Kidney (tissue), 14 donors: ENCODE measurements around the gene PTCD1. TPM values are rescaled to one million over a fixed set of nuclear protein-coding genes. Genes with fewer than 3 reads are reported as not detected.

Experiments
- DNase-seq, 5 donors: peaks; one replicate each; pipeline ENCODE4 v3.0.0-alpha.2; 2013 to 2020
- FAIRE-seq: peaks from 2 replicates; lab custom pipeline; 2012; peaks lifted over from hg19 to GRCh38; lab: Jason Lieb, UNC
- H3K27ac ChIP-seq, 2 donors: one replicate each; pipeline ENCODE4 v1.7.0; 2013; ENCODE audit warnings: low read depth in 2 of 2, low read length in 2 of 2, inconsistent platforms in 1 of 2
- H3K27me3 ChIP-seq: one replicate; pipeline ENCODE4 v1.7.1; 2013; ENCODE audit warnings: low read length, inconsistent platforms; ENCODE audit not compliant: control insufficient read depth, insufficient read depth
- H3K36me3 ChIP-seq, 3 donors: one replicate each; pipeline versions ENCODE4 v1.7.0 to v1.7.1; 2013; ENCODE audit warnings: low read length in 3 of 3, control low read depth in 1 of 3, inconsistent platforms in 1 of 3; ENCODE audit not compliant: insufficient read depth in 3 of 3, control insufficient read depth in 2 of 3
- H3K4me1 ChIP-seq, 3 donors: one replicate each; pipeline versions ENCODE4 v1.7.0 to v1.7.1; 2013; ENCODE audit warnings: low read length in 3 of 3, inconsistent platforms in 1 of 3, low read depth in 1 of 3; ENCODE audit not compliant: control insufficient read depth in 2 of 3, insufficient read depth in 2 of 3
- H3K4me3 ChIP-seq, 3 donors: one replicate each; pipeline versions ENCODE4 v1.7.0 to v1.8.1; 2013; ENCODE audit warnings: low read length in 3 of 3, control low read depth in 1 of 3, inconsistent platforms in 1 of 3
- H3K9ac ChIP-seq, 3 donors: one replicate each; pipeline versions ENCODE4 v1.7.0 to v1.7.1; 2013; ENCODE audit warnings: low read length in 3 of 3, control low read depth in 1 of 3, inconsistent platforms in 1 of 3
- H3K9me3 ChIP-seq, 3 donors: one replicate each; pipeline versions ENCODE4 v1.7.0 to v1.7.1; 2013; ENCODE audit warnings: low read length in 3 of 3, control low read depth in 1 of 3, inconsistent platforms in 1 of 3; ENCODE audit not compliant: control insufficient read depth in 2 of 3, insufficient read depth in 1 of 3
- CTCF ChIP-seq: IDR thresholded peaks from 3 replicates; pipeline ENCODE4 v1.5.1; 2012; ENCODE audit warnings: mild to moderate bottlenecking, moderate library complexity, borderline replicate concordance; ENCODE audit not compliant: insufficient read depth; ENCODE audit errors: extremely low read depth
- intact Hi-C: fragments of 100-400 bp; cut with DNase I; formaldehyde crosslinking; loops from one replicate; pipeline ENCODE4 v1.11.1; 2022
- polyA plus RNA-seq: library from polyadenylated mRNA; stranded (reverse); fragments of 350-450 nt; fragmentation: Illumina TruSeq; extraction: RNeasy Lipid Tissue Mini Kit (QIAGEN cat#74804); gene quantifications from one replicate; pipeline ENCODE4 v1.2.3, GENCODE V29; 2014; ENCODE audit warnings: low read depth, low replicate concordance; ENCODE audit not compliant: insufficient read depth
- total RNA-seq: library from RNA; stranded (reverse); fragmentation: NEBNext Ultra II Directional; extraction: Animal tissue kit (Norgen Biotek cat#: 25700); gene quantifications from one replicate; pipeline ENCODE4 v1.2.1, GENCODE V29; 2021
- donor health status: control.
- donor health status: control.
- donor health status: control.
- donor health status: control.
- donor health status: control.
- donor health status: DM: yes; HTN: yes; CAD: no.
- donor health status: Normal renal cell carcinoma (clear cell type).

Gene PTCD1
- total and polyA plus RNA-seq, 2 donors from 2014 or later = 2.9 to 5.4 TPM

- TF ChIP-seq CTCF = no peak
- H3K36me3 ChIP-seq = peaks cover 2 to 38% (median 29%) of the 10 kb centered on the region in 3 donors
- intact Hi-C loops = no loop called here
Observed at GRCh38 chr7:99397297-99397983, 41.2 kb downstream of the PTCD1 start.

GRCh38 chr7:99396418-99397296 is 41.9 kb downstream of the PTCD1 start:
- Histone ChIP-seq H3K4me1 (peaks cover 0 to 6% (median 0%) of the 10 kb centered on the region in 3 donors), H3K4me3 (no peak overlapping the region), H3K9me3 (no peaks in the 10 kb centered on the region), H3K27me3 (no peaks in the 10 kb centered on the region), H3K36me3 (peaks cover 2 to 38% (median 29%) of the 10 kb centered on the region in 3 donors), H3K9ac (no peak overlapping the region), H3K27ac (no peak overlapping the region)
- TF ChIP-seq CTCF = no peak
- no peak for FAIRE-seq
- peak in 4 of 5 donors; percentile 58 to 67 (median 64) for DNase-seq
- intact Hi-C loops = no loop called here

More at GRCh38 chr7:99397297-99397983, 41.2 kb downstream of the PTCD1 start:
- Histone ChIP-seq H3K4me1 (peaks cover 0 to 6% (median 0%) of the 10 kb centered on the region in 3 donors), H3K4me3 (no peak overlapping the region), H3K9me3 (no peaks in the 10 kb centered on the region), H3K9ac (no peak overlapping the region), H3K27ac (no peak overlapping the region), H3K27me3 (no peaks in the 10 kb centered on the region)
- no peak for FAIRE-seq
- DNase-seq = no peak

GRCh38 chr7:99395616-99396327 is 42.8 kb downstream of the PTCD1 start:
- peaks cover 2 to 30% (median 28%) of the 10 kb centered on the region in 3 donors for H3K36me3 ChIP-seq
- intact Hi-C loops = no loop called here
- no peak for FAIRE-seq

More at GRCh38 chr7:99395616-99396327, 42.8 kb downstream of the PTCD1 start:
- Histone ChIP-seq H3K4me3 (no peak overlapping the region), H3K9ac (no peak overlapping the region), H3K27ac (no peak overlapping the region), H3K9me3 (no peaks in the 10 kb centered on the region), H3K4me1 (peaks cover 0 to 6% (median 0%) of the 10 kb centered on the region in 3 donors), H3K27me3 (no peaks in the 10 kb centered on the region)
- no peak for TF ChIP-seq CTCF
- DNase-seq = no peak
